GM21367 (cell line): ENCODE results near the gene ATP6V1G2.
"Not testable (repeated sequence)": the region's sequence is repeated elsewhere in the genome, so short reads cannot be mapped to it uniquely, and the experiment has no call there.

Experiments used
- ATAC-seq: cut with Tn5 transposase; IDR thresholded peaks from one replicate; pipeline ENCODE4 v1.9.1; 2021; ENCODE audit not compliant: unreplicated experiment

ATP6V1G2 gene

DNA sequence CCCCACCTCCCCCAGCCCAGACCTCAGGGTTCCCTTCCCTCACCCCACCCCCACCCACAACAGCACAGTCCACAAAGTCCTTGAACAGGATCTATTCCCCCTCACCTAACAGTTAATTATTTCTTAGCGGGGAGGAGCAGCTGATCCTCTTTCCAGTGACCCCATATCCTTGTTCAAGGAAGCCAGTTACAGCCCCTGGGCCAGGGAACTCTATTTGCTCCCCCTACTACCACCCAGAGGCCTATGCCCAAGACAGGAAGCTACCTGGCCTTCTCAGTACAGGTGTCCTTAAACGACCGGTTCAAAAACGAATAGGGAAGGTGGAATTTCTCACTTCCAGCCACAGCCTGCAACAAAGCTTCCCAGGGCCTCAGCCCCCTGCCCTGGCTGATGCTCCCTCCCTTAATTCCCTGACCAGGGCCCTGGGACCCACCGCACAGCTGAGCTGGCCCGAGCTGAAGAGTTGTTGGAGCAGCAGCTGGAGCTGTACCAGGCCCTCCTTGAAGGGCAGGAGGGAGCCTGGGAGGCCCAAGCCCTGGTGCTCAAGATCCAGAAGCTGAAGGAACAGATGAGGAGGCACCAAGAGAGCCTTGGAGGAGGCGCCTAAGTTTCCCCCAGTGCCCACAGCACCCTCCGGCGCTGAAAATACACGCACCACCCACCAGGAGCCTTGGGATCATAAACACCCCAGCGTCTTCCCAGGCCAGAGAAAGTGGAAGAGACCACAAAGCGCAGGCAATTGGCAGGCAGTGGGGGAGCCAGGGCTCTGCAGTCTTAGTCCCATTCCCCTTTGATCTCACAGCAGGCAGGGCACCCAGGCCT is 16.9 kb downstream of the ATP6V1G2 start:
- ATAC-seq: no peak

DNA sequence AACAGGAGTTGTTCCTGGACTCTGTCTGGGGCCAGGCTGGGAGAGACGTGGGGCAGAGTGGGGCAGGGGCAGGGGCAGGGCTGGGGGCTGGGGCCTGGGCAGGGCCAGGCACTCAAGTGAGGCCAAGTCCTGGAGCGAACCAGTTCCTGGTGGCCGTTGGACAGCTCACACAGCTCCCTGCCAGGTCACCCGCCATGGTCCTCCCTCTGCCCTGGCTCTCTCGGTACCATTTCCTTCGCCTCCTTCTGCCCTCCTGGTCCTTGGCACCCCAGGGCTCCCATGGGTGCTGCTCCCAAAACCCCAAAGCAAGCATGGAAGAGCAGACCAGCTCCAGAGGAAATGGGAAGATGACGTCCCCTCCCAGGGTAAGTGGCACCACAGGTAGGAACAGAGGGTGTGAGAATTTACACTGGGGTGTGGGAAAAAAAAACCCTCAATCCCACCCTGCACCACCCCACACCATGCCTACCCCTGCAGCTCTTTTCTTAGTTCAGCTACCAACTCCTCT is 17.5 kb downstream of the ATP6V1G2 start, which contains the start of gene MCCD1:
TSS of gene MCCD1 (plus strand) at position 142 of the 508 bp plus-strand sequence. CDS start at position 195, 53 bp downstream.
- ATAC-seq: no peak

DNA sequence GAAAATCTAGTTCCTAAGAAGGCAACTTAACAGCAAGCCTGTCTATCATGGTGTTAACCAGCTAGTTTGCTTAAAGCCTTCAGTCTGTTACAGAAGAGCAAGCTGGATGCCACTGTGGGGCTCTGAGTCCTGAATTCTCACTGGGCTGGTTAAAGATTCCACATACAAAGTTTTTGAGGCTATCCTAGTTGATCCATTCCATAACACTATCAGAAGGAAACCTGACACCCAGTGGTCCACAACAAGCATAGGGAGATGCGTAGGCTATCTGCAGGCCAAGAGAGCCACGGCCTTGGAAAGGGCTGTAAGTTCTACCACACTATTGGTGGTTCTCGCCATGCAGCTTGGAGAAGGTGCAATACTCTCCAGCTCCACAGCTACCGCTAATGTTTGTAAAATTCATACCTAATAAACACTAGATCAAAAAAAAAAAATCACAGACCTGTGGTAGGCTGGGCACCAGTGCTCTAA is 18.1 kb downstream of the ATP6V1G2 start:
- no peak for ATAC-seq

DNA sequence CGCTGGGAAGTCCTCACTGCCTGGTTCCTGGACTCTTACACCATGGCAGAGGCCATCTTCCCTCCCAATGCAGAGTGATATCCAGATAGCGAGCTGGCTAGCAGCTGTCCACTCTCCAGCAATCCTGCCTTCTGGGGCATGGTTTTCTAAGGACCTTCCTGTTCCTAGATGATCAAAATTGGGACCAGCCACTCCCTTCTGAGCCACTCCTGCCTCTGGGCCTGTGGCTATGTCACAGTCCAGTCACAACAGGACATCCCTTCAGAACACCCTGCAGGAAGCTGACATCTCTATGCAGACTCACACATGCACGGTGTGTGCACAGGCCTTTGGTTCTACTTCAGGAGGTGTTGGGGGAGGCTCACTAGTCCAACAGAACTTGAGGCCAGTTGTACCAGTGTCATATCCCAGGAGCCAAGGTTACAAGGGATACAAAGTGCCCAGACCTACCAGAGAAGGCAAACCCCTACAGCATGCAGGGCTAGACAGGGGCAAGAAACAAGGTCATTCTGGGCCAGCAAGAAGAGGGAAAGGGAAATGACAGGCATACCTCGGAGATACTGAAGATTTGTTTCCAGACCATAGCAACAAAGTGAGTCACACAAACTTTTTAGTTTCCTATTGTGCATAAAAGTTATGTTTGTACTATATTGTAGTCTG is 20.3 kb downstream of the ATP6V1G2 start:
- no peak for ATAC-seq

DNA sequence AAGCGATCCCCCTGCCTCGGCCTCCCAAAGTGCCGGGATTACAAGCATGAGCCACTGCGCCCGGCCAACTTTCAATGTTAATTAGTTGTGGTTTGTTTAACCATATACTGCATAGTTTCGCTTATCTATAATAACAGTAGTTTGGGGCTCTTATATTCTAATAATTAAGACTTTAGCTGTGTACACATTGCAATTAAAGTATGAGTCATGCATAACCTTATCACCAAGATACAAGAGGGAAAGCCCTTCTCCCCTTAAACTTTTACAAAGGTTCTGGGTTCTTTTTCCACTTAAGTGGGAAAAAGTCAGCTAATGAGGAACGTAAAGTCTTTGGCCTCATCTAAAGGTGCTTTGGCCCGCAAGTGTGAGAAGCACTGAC is 20.9 kb downstream of the ATP6V1G2 start:
- no peak for ATAC-seq

DNA sequence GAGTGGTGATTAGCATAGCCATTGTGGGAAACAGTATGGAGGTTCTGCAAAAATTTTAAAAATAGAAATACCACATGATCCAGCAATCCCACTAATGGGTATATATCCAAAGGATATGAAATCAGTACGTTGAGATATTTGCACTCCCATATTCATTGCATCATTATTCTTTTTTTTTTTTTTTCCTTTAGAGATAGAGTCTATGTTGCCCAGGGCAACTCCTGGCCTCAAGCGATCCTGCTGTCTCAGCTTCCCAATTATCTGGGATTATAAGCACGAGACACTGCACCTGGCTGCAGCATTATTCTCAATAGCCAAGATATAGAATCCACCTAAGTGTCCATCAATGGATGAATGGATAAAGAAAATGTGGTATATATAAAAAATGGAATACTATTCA is 24.6 kb downstream of the ATP6V1G2 start:
- no peak for ATAC-seq

DNA sequence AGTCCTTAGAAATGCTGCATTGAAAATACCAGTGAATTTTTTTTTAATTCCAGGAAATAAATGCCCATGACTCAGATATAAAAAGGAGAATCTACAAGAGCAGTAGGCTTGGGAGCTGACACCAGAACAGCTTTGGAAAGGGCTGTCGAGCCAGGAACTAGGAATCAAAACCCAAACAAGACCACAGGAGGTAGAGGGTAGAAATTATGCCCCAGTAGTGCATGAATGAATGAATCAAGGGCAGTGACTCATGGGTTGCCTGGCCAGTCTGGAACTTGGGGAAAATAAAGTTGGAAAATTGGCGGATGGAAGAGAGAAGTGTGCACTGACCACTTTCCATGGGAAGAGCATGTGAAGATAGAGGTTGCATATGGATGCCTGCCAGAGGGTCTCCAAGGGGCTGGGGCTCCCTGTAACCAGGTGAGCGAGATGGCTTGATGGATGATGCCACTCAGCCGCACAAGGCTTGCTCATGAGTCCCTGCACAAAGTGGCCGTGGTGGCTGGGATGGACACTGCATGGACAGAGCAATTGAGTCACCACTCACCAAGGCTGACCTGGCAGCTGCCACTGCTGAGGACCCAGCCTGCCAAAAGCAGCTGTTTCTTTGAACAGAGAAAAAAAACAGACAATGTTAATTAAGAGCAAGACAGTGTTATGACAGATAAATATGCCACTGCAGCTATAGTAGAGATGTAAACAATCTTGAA is 32.8 kb downstream of the ATP6V1G2 start:
- no peak for ATAC-seq

DNA sequence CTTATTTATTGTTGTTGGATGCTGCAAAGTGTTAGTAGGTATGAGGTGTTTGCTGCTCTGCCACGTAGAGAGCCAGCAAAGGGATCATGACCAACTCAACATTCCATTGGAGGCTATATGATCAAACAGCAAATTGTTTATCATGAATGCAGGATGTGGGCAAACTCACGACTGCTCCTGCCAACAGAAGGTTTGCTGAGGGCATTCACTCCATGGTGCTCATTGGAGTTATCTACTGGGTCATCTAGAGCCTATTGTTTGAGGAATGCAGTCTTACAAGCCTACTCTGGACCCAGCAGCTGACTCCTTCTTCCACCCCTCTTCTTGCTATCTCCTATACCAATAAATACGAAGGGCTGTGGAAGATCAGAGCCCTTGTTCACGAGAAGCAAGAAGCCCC is 36.4 kb downstream of the ATP6V1G2 start:
- no peak for ATAC-seq

DNA sequence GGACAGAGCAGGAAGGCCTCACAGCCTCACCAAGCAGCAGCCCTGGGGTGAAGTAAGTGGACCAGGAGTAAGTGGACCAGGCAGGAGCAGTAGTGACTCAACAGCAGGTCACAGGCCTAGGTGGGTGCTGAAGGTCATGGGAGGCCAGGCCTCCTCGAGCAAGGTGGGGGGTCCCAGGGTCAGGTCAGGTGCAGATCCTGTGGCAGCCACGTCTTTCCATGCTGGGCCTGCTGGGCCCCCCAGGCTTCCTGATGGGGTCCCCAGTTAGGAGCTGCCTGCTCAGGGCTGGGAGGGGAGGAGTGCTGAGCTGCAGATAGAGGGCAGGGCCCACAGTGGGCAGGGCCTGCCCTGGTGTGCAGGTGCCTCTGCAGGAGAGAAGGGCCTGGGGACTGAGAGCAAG is 37.4 kb downstream of the ATP6V1G2 start:
- not testable (repeated sequence) for ATAC-seq

DNA sequence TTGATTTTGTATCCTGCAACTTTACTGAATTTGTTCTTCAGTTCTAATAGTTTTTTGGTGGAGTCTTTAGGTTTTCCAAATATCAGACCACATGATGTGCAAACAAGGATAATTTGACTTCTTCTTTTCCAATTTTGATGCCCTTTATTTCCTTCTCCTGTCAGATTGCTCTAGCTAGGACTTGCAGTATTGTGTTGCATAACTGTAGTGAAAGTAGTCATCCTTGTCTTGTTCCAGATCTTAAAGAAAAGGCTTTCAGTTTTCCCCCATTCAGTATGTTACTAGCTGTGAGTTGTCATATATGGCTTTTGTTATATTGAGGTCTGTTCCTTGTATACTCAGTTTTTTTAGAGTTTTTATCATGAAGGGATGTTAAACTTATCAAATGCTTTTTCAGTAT is 43.8 kb downstream of the ATP6V1G2 start:
- no peak for ATAC-seq

DNA sequence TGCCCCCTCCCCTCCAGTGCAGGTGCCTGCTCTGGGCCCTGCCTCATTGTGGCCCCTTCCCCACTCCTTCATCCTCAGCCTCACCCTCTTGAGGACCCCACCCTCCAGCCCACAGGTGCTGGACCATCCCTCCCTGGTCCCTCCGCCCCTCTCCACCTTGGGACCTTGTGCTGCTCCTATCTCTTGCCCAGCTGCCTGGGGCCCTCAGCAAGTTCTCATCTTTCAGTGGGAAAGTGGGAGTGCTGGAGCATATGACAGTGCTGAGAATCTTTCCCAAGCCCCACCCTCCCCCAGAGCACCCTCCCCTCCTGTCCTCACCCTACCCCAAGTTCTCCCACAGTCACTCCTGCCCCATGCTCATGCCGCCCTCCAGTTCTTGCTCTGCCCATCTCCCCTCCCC is 46.8 kb downstream of the ATP6V1G2 start:
- not testable (repeated sequence) for ATAC-seq

DNA sequence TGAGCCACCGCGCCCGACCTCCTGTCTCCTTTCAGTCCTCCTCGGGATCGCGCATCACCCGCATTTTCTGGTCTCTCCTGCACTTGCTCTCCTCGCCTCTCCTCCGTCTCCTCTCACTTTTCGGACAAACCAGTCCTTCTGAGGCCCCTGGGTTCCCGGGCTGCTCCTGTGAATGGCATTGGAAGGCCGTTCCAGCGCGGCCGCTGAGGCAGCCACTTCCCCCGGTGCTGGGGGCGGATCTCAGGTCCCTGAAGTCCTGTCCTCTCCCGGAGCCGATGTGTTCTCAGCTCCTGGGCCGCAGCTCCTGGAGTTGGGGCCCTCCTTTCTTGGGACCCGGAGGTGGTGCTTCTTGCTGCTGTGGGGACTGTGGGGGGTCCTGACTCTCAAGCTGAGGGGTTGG is 47.7 kb downstream of the ATP6V1G2 start:
- no peak for ATAC-seq

DNA sequence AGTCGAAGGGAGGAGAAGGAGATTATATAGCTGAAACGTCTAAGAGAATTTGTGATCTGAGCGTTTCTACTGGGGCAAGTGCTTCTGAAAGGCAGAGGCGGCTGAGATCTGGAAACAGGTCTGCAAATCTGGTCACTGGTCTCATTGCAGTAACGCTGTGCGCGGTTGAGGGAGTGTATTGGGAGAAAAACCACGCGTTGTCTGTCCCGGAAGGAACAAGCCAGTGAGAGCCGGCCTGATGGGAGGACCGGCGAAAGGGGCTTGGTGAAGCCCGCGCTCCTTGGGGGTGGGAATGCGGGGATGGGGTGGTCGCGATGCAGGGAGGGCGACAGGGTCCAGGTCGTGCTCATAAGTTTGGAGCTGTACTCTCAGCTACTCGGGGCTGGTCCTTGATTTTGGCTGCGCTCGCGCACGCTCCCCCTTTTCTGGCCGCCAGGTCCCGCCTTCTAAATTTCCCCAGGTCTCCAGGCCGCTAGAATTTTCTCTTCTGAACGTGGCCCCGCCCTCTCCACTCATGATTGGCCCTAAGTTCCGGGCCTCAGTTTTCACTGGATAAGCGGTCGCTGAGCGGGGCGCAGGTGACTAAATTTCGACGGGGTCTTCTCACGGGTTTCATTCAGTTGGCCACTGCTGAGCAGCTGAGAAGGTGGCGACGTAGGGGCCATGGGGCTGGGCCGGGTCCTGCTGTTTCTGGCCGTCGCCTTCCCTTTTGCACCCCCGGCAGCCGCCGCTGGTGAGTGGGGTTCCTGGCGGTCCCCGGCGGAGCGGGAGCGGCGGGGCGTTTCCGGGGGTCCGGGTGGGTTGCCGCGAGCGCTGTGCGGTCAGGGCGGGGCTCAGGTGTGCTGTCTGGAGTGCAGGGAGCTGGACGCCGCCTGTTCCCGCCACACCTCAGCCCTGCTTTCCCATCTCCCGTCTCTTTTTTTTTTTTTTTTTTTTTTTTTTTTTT is 48.6 kb downstream of the ATP6V1G2 start, which contains the start of gene MICB:
TSS of gene MICB (plus strand) at position 615 of the 946 bp plus-strand sequence. CDS start at position 664, 49 bp downstream.
- ATAC-seq: peak; percentile 28

DNA sequence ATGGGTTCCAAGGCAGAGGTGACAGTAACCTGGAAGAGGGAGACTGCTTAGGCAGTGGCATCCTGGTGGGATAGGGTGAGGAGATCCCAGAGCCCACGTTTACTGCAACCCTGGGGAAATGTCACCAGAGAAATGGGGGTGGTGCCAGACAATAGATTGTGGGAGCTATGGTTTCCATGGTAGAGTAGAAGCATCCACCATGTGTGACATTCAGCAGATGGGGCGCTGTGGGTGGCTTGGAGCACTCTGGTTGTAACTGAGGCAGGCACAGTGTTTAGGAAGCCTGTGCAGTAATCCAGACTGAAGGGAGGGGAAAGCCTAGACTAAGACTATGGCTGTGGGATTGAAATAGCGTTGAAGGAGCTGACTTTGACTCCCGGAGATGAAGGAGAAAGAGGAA is 49.6 kb downstream of the ATP6V1G2 start:
- ATAC-seq: not testable (repeated sequence)

DNA sequence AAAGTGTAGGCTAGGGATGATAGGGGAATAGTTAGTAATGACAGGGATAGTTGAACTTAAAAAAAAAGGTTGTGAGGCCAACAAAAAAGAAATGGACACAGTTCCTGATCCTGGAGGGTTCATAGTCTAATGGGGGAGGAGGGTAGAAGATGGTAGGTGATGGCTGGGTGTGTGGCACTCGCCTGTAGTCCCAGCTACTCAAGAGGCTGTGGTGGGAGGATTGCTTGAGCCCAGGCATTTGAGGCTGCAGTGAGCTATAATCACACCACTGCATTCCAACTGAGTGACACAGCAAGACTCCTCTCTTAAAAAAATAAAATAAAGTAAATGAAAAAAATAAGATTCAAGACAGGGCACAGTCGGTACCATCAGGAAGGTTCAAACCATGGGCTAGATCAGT is 50.8 kb downstream of the ATP6V1G2 start:
- ATAC-seq: no peak
